Esophagus (tissue), 2 donors: ENCODE measurements around the gene TOX2. TPM values are rescaled to one million over a fixed set of nuclear protein-coding genes. Genes with fewer than 3 reads are reported as not detected.

ENCODE experiments used
- H3K27ac ChIP-seq, 2 donors: one replicate each; pipeline ENCODE4 v1.5.1; 2013; ENCODE audit warnings: low read depth in 2 of 2, mild to moderate bottlenecking in 2 of 2, inconsistent platforms in 1 of 2, low read length in 1 of 2, moderate library complexity in 1 of 2
- H3K27me3 ChIP-seq, 2 donors: one replicate each; pipeline ENCODE4 v1.6.1; 2013; ENCODE audit warnings: low read length in 2 of 2, control low read depth in 1 of 2, mild to moderate bottlenecking in 1 of 2; ENCODE audit not compliant: insufficient read depth in 2 of 2, control insufficient read depth in 1 of 2
- H3K36me3 ChIP-seq, 2 donors: one replicate each; pipeline ENCODE4 v1.6.1; 2013; ENCODE audit warnings: low read length in 1 of 2; ENCODE audit not compliant: control insufficient read depth in 2 of 2, insufficient read depth in 2 of 2
- H3K4me1 ChIP-seq, 2 donors: one replicate each; pipeline ENCODE4 v1.6.1; 2013; ENCODE audit warnings: low read length in 1 of 2; ENCODE audit not compliant: control insufficient read depth in 2 of 2, insufficient read depth in 2 of 2
- H3K4me3 ChIP-seq, 2 donors: one replicate each; pipeline ENCODE4 v1.5.1; 2013; ENCODE audit warnings: low read length in 2 of 2, mild to moderate bottlenecking in 2 of 2, low read depth in 1 of 2, moderate library complexity in 1 of 2
- H3K9me3 ChIP-seq, 2 donors: one replicate each; pipeline ENCODE4 v1.6.1; 2013; ENCODE audit warnings: mild to moderate bottlenecking in 2 of 2, low read depth in 1 of 2, low read length in 1 of 2, moderate library complexity in 1 of 2; ENCODE audit not compliant: control insufficient read depth in 2 of 2, insufficient read depth in 1 of 2
- WGBS, 2 donors: extraction: QIAGEN DNeasy Blood & Tissue Kit; methylation state at CpG; one replicate each; pipeline ENCODE4 v1.1.7; 2013; 5-methylcytosine and 5-hydroxymethylcytosine counted together
- polyA plus RNA-seq, 2 donors: library from polyadenylated mRNA; stranded (reverse); fragments of 200-250 nt; gene quantifications; one replicate each; pipeline ENCODE4 v1.2.3, GENCODE V29; 2013
- donor health status: healthy with polysubstance abuse.
- donor health status: Bipolar disorder and iron deficiency.

Gene TOX2
- polyA plus RNA-seq, 2 donors: 6.9 to 10.5 TPM

- WGBS, 2 donors: 72 to 73% methylated on average over 6 of the region's 6 CpGs
- no peak overlapping the region for H3K27ac ChIP-seq
- no peaks in the 10 kb centered on the region for H3K9me3 ChIP-seq
- H3K36me3 ChIP-seq: no peaks in the 10 kb centered on the region
- H3K4me3 ChIP-seq: no peak overlapping the region
- no peaks in the 10 kb centered on the region for H3K4me1 ChIP-seq
- no peaks in the 10 kb centered on the region for H3K27me3 ChIP-seq
These were observed 159.0 kb downstream of the TOX2 start for GRCh38 chr20:44073675-44074071.

- 77 to 79% methylated on average over 12 of the region's 12 CpGs for WGBS, 2 donors
- no peaks in the 10 kb centered on the region for H3K27me3 ChIP-seq
- H3K9me3 ChIP-seq: no peaks in the 10 kb centered on the region
- no peaks in the 10 kb centered on the region for H3K36me3 ChIP-seq
- no peaks in the 10 kb centered on the region for H3K4me1 ChIP-seq
- H3K27ac ChIP-seq: no peak overlapping the region
- no peak overlapping the region for H3K4me3 ChIP-seq
These were observed 159.8 kb downstream of the TOX2 start for GRCh38 chr20:44074252-44075151.

- H3K4me3 ChIP-seq: no peak overlapping the region
- H3K9me3 ChIP-seq: no peaks in the 10 kb centered on the region
- no peaks in the 10 kb centered on the region for H3K27me3 ChIP-seq
- no peaks in the 10 kb centered on the region for H3K4me1 ChIP-seq
- H3K36me3 ChIP-seq: no peaks in the 10 kb centered on the region
- no peak overlapping the region for H3K27ac ChIP-seq
- 91 to 92% methylated on average over 23 of the region's 23 CpGs for WGBS, 2 donors
These were observed 160.7 kb downstream of the TOX2 start for GRCh38 chr20:44075191-44075949.

GRCh38 chr20:44075950-44076232 is 161.2 kb downstream of the TOX2 start:
- H3K27me3 ChIP-seq: no peaks in the 10 kb centered on the region
- no peaks in the 10 kb centered on the region for H3K36me3 ChIP-seq
- H3K27ac ChIP-seq: no peak overlapping the region
- no peaks in the 10 kb centered on the region for H3K4me1 ChIP-seq
- 92 to 94% methylated on average over 5 of the region's 5 CpGs for WGBS, 2 donors
- H3K4me3 ChIP-seq: no peak overlapping the region
- H3K9me3 ChIP-seq: no peaks in the 10 kb centered on the region

GRCh38 chr20:44079291-44079690 is 164.6 kb downstream of the TOX2 start:
- no peaks in the 10 kb centered on the region for H3K27me3 ChIP-seq
- no peaks in the 10 kb centered on the region for H3K4me1 ChIP-seq
- H3K9me3 ChIP-seq: no peaks in the 10 kb centered on the region
- no peak overlapping the region for H3K27ac ChIP-seq
- 92 to 96% methylated on average over 10 of the region's 10 CpGs for WGBS, 2 donors
- no peaks in the 10 kb centered on the region for H3K36me3 ChIP-seq
- H3K4me3 ChIP-seq: no peak overlapping the region

- 66 to 70% methylated on average over 10 of the region's 10 CpGs for WGBS, 2 donors
- no peaks in the 10 kb centered on the region for H3K27me3 ChIP-seq
- no peak overlapping the region for H3K27ac ChIP-seq
- no peaks in the 10 kb centered on the region for H3K36me3 ChIP-seq
- H3K4me3 ChIP-seq: no peak overlapping the region
- no peaks in the 10 kb centered on the region for H3K4me1 ChIP-seq
- H3K9me3 ChIP-seq: no peaks in the 10 kb centered on the region
These were observed 165.4 kb downstream of the TOX2 start for GRCh38 chr20:44080064-44080463.

GRCh38 chr20:44080646-44081267 is 166.1 kb downstream of the TOX2 start:
- no peak overlapping the region for H3K4me3 ChIP-seq
- no peaks in the 10 kb centered on the region for H3K36me3 ChIP-seq
- whole genome bisulfite sequencing, 2 donors: 9 to 15% methylated on average over 8 of the region's 8 CpGs
- no peaks in the 10 kb centered on the region for H3K27me3 ChIP-seq
- H3K27ac ChIP-seq: no peak overlapping the region
- H3K9me3 ChIP-seq: no peaks in the 10 kb centered on the region
- no peaks in the 10 kb centered on the region for H3K4me1 ChIP-seq

- H3K4me1 ChIP-seq: no peaks in the 10 kb centered on the region
- no peak overlapping the region for H3K4me3 ChIP-seq
- H3K27ac ChIP-seq: no peak overlapping the region
- no peaks in the 10 kb centered on the region for H3K36me3 ChIP-seq
- H3K27me3 ChIP-seq: no peaks in the 10 kb centered on the region
- 57 to 64% methylated on average over 4 of the region's 4 CpGs for WGBS, 2 donors
- H3K9me3 ChIP-seq: no peaks in the 10 kb centered on the region
These were observed 166.8 kb downstream of the TOX2 start for GRCh38 chr20:44081476-44081875.

GRCh38 chr20:44081888-44082287 is 167.2 kb downstream of the TOX2 start:
- WGBS, 2 donors: 78 to 81% methylated on average over 5 of the region's 5 CpGs
- no peaks in the 10 kb centered on the region for H3K36me3 ChIP-seq
- no peak overlapping the region for H3K4me3 ChIP-seq
- no peaks in the 10 kb centered on the region for H3K27me3 ChIP-seq
- H3K27ac ChIP-seq: no peak overlapping the region
- no peaks in the 10 kb centered on the region for H3K4me1 ChIP-seq
- no peaks in the 10 kb centered on the region for H3K9me3 ChIP-seq
